Ammon's horn (tissue), 1 donor: ENCODE results near the gene ABCC4.
"Not testable (repeated sequence)": the region's sequence is repeated elsewhere in the genome, so short reads cannot be mapped to it uniquely, and the experiment has no call there.

Source experiments
- DNase-seq: peaks from one replicate; pipeline ENCODE4 v3.0.0-alpha.2; 2016; ENCODE audit warnings: low spot score

The ABCC4 gene

GRCh38 chr13:95198606-95199005 lies 102.6 kb downstream of the ABCC4 start:
- DNase-seq: not testable (repeated sequence)

GRCh38 chr13:95197548-95197947 lies 103.7 kb downstream of the ABCC4 start:
- DNase-seq: no peak

- peak; percentile 50 for DNase-seq
These were observed 106.1 kb downstream of the ABCC4 start for GRCh38 chr13:95195146-95195545.

GRCh38 chr13:95193509-95194230 lies 107.6 kb downstream of the ABCC4 start:
- peak; percentile 51 for DNase-seq

GRCh38 chr13:95192998-95193397 lies 108.3 kb downstream of the ABCC4 start:
- no peak for DNase-seq

GRCh38 chr13:95192564-95192945 lies 108.7 kb downstream of the ABCC4 start:
- DNase-seq: not testable (repeated sequence)

GRCh38 chr13:95191821-95192563 lies 109.3 kb downstream of the ABCC4 start:
- DNase-seq: peak; percentile 86

- DNase-seq: no peak
These were observed 113.1 kb downstream of the ABCC4 start for GRCh38 chr13:95188128-95188527.

- peak; percentile 64 for DNase-seq
These were observed 115.4 kb downstream of the ABCC4 start for GRCh38 chr13:95185851-95186250.

- DNase-seq: no peak
These were observed 115.9 kb downstream of the ABCC4 start for GRCh38 chr13:95185311-95185710.

GRCh38 chr13:95184317-95184716 lies 116.9 kb downstream of the ABCC4 start:
- DNase-seq: no peak

GRCh38 chr13:95182570-95183265 lies 118.5 kb downstream of the ABCC4 start:
- no peak for DNase-seq

GRCh38 chr13:95181586-95181985 lies 119.7 kb downstream of the ABCC4 start:
- DNase-seq: no peak

- peak; percentile 34 for DNase-seq
These were observed 120.6 kb downstream of the ABCC4 start for GRCh38 chr13:95180513-95181245.

GRCh38 chr13:95176611-95177259 lies 124.5 kb downstream of the ABCC4 start:
- DNase-seq: peak; percentile 37

GRCh38 chr13:95174517-95174916 lies 126.7 kb downstream of the ABCC4 start:
- no peak for DNase-seq

- DNase-seq: no peak
These were observed 133.1 kb downstream of the ABCC4 start for GRCh38 chr13:95168191-95168590.

- DNase-seq: not testable (repeated sequence)
These were observed 134.2 kb downstream of the ABCC4 start for GRCh38 chr13:95167003-95167402.

GRCh38 chr13:95164830-95165229 lies 136.4 kb downstream of the ABCC4 start:
- DNase-seq: no peak

- DNase-seq: no peak
These were observed 140.9 kb downstream of the ABCC4 start for GRCh38 chr13:95160112-95160906.

GRCh38 chr13:95159458-95159857 lies 141.8 kb downstream of the ABCC4 start:
- DNase-seq: no peak
